ENCODE results near the gene OSBPL10. TPM values are rescaled to one million over a fixed set of nuclear protein-coding genes. Genes with fewer than 3 reads are reported as not detected.

OSBPL10 gene
- total RNA-seq, 4 donors from 2014 or later: 12.5 to 38.3 (median 22.7) TPM

DNA sequence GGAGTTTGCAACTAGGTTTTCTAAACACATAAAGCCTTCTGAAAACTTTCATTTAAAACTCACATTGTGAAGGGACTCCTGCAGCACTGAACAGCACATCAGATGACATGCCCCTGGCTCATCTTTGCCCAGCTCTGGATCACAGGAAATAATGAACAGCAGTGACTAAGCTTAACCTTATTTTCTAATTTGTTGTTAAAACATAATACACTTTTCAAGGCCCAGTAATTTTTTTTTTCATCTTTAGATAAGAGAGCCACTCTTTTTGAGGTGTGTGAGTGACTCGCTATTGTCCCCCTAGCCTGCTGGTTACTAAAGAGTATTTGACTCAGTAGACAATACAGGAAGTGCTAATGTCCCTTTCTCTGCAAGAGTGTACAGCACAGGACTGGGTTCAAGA lies 204.0 kb downstream of the OSBPL10 start:
- H3K36me3 ChIP-seq: no peaks in the 10 kb centered on the region
- no peak overlapping the region for H3K27ac ChIP-seq
- H3K4me1 ChIP-seq: no peaks in the 10 kb centered on the region
- H3K4me3 ChIP-seq: no peak overlapping the region
- WGBS: 100% methylated on average over 1 of the region's 1 CpG
- DNase-seq (ENCODE audit: low spot score in 2 of 2): no peak
- no peaks in the 10 kb centered on the region for H3K27me3 ChIP-seq
- TF ChIP-seq POLR2A (IDR thresholded peaks at IDR 0.05): no peak
- TF ChIP-seq EP300 (IDR thresholded peaks at IDR 0.05): no peak
- TF ChIP-seq POLR2AphosphoS5 (IDR thresholded peaks at IDR 0.05): no peak
- TF ChIP-seq, protein P1, sequence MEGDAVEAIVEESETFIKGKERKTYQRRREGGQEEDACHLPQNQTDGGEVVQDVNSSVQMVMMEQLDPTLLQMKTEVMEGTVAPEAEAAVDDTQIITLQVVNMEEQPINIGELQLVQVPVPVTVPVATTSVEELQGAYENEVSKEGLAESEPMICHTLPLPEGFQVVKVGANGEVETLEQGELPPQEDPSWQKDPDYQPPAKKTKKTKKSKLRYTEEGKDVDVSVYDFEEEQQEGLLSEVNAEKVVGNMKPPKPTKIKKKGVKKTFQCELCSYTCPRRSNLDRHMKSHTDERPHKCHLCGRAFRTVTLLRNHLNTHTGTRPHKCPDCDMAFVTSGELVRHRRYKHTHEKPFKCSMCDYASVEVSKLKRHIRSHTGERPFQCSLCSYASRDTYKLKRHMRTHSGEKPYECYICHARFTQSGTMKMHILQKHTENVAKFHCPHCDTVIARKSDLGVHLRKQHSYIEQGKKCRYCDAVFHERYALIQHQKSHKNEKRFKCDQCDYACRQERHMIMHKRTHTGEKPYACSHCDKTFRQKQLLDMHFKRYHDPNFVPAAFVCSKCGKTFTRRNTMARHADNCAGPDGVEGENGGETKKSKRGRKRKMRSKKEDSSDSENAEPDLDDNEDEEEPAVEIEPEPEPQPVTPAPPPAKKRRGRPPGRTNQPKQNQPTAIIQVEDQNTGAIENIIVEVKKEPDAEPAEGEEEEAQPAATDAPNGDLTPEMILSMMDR (IDR thresholded peaks at IDR 0.05): no peak
- no peaks in the 10 kb centered on the region for H3K9me3 ChIP-seq

DNA sequence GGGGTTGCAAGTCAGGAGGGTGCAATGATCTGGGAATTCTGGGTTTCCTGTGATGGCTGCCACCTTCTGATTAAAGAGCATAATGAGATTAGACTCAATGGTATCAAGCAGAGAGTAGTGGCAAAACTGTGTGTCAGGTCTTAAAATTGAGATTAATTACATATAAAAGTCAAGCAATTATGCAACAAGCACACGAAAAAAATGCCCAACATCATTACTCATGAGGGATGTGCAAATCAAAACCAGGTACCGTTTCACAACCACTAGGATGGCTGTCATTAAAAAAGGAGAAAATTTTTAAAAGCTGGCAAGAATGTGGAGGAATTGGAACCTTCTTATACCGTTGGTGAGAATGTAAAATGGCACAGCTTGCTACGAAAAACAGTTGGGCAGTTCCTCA lies 205.0 kb downstream of the OSBPL10 start:
- no peak for DNase-seq (ENCODE audit: low spot score in 2 of 2)
- Histone ChIP-seq H3K27ac (no peak overlapping the region), H3K4me1 (no peaks in the 10 kb centered on the region), H3K9me3 (no peaks in the 10 kb centered on the region), H3K27me3 (no peaks in the 10 kb centered on the region), H3K36me3 (no peaks in the 10 kb centered on the region), H3K4me3 (no peak overlapping the region)
- WGBS: 54% methylated on average over 4 of the region's 4 CpGs
- TF ChIP-seq POLR2A (IDR thresholded peaks at IDR 0.05) (no peak), EP300 (IDR thresholded peaks at IDR 0.05) (no peak), POLR2AphosphoS5 (IDR thresholded peaks at IDR 0.05) (no peak)
- TF ChIP-seq, protein P1 (IDR thresholded peaks at IDR 0.05): no peak

DNA sequence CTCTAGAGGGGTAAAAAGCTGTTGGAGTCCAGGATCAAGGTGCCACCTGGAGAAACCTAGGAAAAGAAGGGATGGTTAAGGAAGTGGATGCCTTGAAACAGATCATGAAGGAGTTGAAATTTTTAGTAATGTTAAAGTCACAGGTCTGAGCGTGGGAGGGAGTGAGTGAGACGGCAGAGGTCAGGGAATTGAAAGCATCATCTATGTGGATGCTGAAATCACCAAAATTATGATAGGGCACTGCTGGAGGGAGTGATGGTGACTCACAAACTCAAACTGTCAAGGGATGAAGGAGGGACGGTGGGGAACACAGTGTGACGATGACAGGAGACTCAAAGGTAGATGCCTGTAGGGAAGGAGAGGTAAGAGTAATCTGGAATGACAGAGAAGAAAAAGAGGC lies 205.7 kb downstream of the OSBPL10 start:
- Histone ChIP-seq H3K9me3 (no peaks in the 10 kb centered on the region), H3K27me3 (no peaks in the 10 kb centered on the region), H3K4me1 (no peaks in the 10 kb centered on the region), H3K27ac (no peak overlapping the region), H3K36me3 (no peaks in the 10 kb centered on the region), H3K4me3 (no peak overlapping the region)
- DNase-seq (ENCODE audit: low spot score in 2 of 2): no peak
- TF ChIP-seq, protein P1 (IDR thresholded peaks at IDR 0.05): no peak
- TF ChIP-seq POLR2A (IDR thresholded peaks at IDR 0.05) (no peak), POLR2AphosphoS5 (IDR thresholded peaks at IDR 0.05) (no peak), EP300 (IDR thresholded peaks at IDR 0.05) (no peak)
- WGBS: 91% methylated on average over 4 of the region's 4 CpGs

DNA sequence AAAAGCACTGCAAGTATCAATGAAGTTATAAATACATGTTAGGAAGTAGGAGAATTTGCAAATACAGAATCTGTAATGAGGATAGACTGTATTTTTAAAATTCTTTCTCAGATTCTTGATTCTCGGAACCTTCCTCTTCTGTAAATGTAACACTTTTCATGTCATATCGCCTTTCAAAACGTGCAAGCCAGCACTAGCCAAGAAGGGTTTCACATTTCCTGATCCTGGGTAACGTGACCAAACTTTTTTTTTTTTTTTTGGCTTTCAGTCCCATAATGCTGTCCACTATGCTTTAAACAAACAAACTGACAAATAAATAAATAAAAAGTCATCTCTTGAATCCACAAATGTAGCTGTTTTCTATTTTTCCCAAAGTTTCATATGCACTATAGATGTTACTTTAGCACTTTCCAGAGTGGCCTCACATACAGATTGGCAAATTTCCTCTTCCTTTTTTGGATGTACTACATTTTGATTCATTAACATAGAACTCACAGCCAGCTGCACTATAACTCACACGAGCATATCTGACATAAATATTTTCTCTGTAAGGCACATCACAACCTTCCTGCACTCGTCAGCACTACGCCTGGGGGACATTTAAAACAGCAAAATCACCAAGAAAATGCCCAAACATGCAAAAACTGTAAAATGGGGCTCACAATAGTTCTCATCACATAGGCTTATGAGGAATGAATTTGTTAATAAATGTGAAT lies 208.1 kb downstream of the OSBPL10 start:
- TF ChIP-seq POLR2A (IDR thresholded peaks at IDR 0.05) (no peak), EP300 (IDR thresholded peaks at IDR 0.05) (no peak), POLR2AphosphoS5 (IDR thresholded peaks at IDR 0.05) (no peak)
- TF ChIP-seq, protein P1 (IDR thresholded peaks at IDR 0.05): no peak
- 63% methylated on average over 7 of the region's 7 CpGs for WGBS
- no peak for DNase-seq (ENCODE audit: low spot score in 2 of 2)
- no peaks in the 10 kb centered on the region for H3K9me3 ChIP-seq
- H3K27ac ChIP-seq: no peak overlapping the region
- H3K36me3 ChIP-seq: no peaks in the 10 kb centered on the region
- H3K4me1 ChIP-seq: no peaks in the 10 kb centered on the region
- H3K4me3 ChIP-seq: no peak overlapping the region
- no peaks in the 10 kb centered on the region for H3K27me3 ChIP-seq

DNA sequence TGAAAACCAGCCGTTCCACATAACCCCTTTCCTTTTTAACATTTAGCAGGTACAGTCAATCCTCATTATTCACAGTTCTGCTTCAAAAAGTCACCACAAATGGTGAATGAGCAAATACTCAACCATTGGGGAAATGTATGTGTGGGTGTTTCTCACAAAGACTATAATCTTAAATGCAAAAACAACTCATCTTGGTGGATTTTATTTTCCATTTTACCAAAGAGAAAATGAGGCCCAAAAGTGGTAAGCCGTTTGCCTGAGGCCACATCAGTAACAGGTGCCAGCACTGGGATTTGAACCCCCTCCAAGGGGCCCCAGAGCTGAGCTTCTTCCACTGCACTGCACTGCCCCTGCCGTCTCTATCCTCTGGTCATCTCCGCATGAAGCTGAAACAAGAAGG lies 208.8 kb downstream of the OSBPL10 start:
- Histone ChIP-seq H3K36me3 (no peaks in the 10 kb centered on the region), H3K27me3 (no peaks in the 10 kb centered on the region), H3K4me3 (no peak overlapping the region), H3K4me1 (no peaks in the 10 kb centered on the region), H3K9me3 (no peaks in the 10 kb centered on the region), H3K27ac (no peak overlapping the region)
- no peak for DNase-seq (ENCODE audit: low spot score in 2 of 2)
- TF ChIP-seq POLR2AphosphoS5 (IDR thresholded peaks at IDR 0.05) (no peak), EP300 (IDR thresholded peaks at IDR 0.05) (no peak), POLR2A (IDR thresholded peaks at IDR 0.05) (no peak)
- TF ChIP-seq, protein P1 (IDR thresholded peaks at IDR 0.05): no peak
- WGBS: 82% methylated on average over 4 of the region's 4 CpGs
